Gastroesophageal sphincter (tissue), 3 donors: ENCODE results near the gene EFCAB3.
"Not testable (repeated sequence)": the region's sequence is repeated elsewhere in the genome, so short reads cannot be mapped to it uniquely, and the experiment has no call there.

Experiments
- EP300 ChIP-seq: sonication (generic); formaldehyde crosslinking; IDR thresholded peaks from one replicate; pipeline ENCODE4 v1.6.1; 2017; ENCODE audit warnings: antibody characterized with exemption, mild to moderate bottlenecking
- POLR2A ChIP-seq, 2 donors: fragments of 450-650 bp; IDR thresholded peaks; one replicate each; pipeline ENCODE4 v1.6.1; 2017; ENCODE audit warnings: antibody characterized with exemption in 2 of 2, mild to moderate bottlenecking in 2 of 2, moderate library complexity in 1 of 2
- POLR2AphosphoS5 ChIP-seq: sonication (generic); formaldehyde crosslinking; IDR thresholded peaks from one replicate; pipeline ENCODE4 v1.6.1; 2017; ENCODE audit warnings: antibody characterized with exemption
- TF ChIP-seq, protein P1 (sequence below), 4 experiments: fragments of 200-600 bp in 2 of 4; fragments of 450-650 bp in 2 of 4; sonication (generic) in 1 of 4; IDR thresholded peaks; one replicate each; pipeline ENCODE4 v1.5.1; 2017 to 2019; ENCODE audit warnings: antibody characterized with exemption in 4 of 4, mild to moderate bottlenecking in 2 of 4, moderate library complexity in 2 of 4

DNA sequence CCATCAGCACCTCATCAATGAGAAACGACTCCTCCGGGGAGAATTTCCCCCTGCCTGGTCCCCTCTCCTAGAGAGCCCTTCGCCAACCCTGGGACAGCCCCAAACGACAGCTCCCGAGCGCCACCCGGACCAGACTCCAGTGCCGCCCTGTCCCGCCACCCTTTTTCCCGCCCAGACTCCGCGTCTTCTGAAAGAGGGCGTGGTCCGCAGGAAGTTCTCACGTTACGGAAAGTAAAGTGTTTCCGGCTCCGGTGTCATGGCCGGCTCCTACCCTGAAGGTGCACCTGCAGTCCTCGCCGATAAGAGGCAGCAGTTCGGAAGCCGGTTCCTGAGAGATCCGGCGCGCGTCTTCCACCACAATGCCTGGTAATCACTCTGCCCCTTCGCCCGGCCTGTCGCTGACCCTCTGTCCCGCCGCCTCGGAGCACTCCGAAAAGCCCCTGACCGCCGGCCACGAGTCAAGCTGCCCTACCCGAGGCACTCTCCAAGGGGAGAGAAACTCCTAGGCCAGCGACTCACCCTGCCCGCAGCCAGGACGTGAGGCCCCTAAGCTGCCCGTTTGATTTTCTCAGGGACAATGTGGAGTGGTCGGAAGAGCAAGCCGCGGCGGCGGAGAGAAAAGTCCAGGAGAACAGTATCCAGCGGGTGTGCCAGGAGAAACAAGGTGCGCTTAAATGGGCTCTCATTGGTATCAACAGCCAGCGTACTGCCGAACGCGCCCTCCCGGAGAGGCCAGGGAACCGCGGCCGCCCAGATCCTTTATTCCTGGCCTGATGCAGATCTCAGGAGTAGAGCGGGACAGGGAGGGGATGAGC lies 43.5 kb downstream of the EFCAB3 start, which contains the start of gene METTL2A:
- TF ChIP-seq, protein P1, sequence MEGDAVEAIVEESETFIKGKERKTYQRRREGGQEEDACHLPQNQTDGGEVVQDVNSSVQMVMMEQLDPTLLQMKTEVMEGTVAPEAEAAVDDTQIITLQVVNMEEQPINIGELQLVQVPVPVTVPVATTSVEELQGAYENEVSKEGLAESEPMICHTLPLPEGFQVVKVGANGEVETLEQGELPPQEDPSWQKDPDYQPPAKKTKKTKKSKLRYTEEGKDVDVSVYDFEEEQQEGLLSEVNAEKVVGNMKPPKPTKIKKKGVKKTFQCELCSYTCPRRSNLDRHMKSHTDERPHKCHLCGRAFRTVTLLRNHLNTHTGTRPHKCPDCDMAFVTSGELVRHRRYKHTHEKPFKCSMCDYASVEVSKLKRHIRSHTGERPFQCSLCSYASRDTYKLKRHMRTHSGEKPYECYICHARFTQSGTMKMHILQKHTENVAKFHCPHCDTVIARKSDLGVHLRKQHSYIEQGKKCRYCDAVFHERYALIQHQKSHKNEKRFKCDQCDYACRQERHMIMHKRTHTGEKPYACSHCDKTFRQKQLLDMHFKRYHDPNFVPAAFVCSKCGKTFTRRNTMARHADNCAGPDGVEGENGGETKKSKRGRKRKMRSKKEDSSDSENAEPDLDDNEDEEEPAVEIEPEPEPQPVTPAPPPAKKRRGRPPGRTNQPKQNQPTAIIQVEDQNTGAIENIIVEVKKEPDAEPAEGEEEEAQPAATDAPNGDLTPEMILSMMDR (IDR thresholded peaks at IDR 0.05), result peak in 3 of 4 experiments; percentile 21 to 42 (median 40)
- TF ChIP-seq POLR2AphosphoS5, result peak; percentile 43
- TF ChIP-seq EP300, result not testable (repeated sequence)
- TF ChIP-seq POLR2A (IDR thresholded peaks at IDR 0.05), result peak; percentile 39 to 47
